HG03108 (cell line): Measurements from ENCODE around the gene OGDH.

Experiments used
- ATAC-seq: cut with Tn5 transposase; IDR thresholded peaks from one replicate; pipeline ENCODE4 v1.9.1; 2021; ENCODE audit warnings: moderate library complexity; ENCODE audit not compliant: unreplicated experiment

The OGDH gene

DNA sequence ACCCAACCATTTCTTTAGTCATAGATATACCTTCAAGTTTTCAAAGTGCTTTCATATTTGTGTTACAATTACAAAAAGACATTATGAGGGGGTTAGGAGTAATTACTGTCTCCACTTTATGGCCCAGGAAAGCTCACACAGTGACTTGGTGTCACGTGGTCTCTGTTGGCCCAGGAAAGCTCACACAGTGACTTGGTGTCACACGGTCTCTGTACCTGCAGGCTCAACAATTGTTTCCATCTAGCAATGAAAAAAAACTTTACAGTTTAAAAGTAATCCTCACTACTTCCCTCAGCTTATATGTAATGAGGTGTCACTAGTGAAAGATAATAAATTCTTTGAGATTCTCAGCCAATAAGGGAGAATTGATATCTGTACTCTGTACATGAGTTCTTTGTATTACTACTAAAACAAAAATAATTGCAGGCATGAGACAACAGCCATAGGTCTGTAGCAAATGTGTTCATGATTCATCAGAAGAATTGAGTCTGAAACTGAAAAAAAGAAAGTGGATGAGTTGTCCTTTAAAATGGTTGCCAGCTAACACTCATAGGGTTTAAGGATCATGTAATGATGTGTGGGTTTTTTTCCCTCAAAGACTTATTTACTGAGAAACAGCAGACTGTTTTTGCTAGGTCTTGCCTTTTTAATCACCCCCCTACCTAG, 10.9 kb downstream of the OGDH start:
- no peak for ATAC-seq

DNA sequence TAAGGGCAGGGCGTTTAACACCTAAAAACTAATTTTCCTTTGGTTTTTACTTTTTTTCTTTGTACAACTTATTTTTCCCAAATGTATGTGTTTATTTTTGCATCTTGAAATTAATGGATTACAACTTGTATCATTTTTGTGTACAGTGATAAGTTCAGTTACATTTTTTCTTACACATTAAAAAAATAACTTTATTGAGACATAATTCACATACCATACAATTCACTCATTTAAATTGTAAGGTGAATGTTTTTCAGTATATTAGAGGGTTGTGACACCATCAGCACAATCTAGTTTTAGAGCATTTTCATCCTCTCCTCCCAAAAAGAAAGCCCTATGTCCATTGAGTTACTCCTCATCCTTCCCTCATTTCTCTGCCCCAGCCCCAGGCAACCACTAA, 11.6 kb downstream of the OGDH start:
- ATAC-seq, result no peak

DNA sequence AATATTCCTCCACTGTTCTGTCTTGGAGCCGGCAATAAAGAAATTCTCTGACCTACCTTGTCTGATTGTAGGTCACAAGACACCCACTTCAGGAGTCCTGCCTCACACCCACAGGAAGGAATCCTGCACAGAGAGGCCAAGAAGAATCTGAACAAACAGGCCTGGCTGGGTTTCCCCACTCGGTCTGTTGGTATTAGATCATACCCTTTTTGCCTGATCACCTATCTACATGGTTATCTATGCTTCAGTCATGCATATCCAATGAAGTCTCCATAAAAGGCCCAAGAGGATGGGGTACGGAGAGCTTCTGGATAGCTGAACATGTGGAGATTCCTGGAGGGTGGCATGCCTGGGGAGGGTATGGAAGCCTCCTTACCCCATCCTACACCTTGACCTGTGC, 12.3 kb downstream of the OGDH start:
- no peak for ATAC-seq

DNA sequence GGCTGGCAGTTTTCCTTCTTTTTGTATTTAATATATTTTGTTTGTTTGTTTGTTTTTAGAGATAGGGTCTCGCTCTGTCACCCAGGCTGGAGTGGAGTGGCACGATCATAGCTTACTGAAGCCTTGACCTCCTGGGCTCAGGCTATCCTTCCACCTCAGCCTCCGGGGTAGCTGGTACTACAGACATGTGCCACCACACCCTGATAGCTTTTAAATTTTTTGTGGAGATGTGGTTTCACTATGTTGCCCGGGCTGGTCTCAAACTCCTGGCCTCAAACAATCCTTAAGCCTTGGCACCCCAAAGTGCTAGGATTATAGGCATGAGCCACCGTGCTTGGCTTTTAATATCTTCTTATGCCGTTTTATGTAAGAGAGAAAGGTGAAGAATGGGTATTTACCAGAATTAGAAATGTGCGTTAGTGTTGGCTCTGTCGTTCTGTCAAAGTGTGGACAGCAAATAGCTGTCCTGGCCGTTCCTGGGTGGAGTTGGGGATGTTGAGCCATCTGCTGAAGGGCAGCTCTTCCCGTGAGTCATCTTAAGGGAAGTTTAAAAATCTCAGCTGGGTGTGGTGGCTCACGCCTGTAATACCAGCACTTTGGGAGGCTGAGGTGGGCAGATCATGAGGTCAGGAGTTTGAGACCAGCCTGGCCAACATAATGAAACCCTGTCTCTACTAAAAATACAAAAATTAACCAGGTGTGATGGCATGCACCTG, 14.8 kb downstream of the OGDH start:
- ATAC-seq, result no peak

GRCh38 chr7:44621750-44622103, 15.3 kb downstream of the OGDH start:
- no peak for ATAC-seq

DNA sequence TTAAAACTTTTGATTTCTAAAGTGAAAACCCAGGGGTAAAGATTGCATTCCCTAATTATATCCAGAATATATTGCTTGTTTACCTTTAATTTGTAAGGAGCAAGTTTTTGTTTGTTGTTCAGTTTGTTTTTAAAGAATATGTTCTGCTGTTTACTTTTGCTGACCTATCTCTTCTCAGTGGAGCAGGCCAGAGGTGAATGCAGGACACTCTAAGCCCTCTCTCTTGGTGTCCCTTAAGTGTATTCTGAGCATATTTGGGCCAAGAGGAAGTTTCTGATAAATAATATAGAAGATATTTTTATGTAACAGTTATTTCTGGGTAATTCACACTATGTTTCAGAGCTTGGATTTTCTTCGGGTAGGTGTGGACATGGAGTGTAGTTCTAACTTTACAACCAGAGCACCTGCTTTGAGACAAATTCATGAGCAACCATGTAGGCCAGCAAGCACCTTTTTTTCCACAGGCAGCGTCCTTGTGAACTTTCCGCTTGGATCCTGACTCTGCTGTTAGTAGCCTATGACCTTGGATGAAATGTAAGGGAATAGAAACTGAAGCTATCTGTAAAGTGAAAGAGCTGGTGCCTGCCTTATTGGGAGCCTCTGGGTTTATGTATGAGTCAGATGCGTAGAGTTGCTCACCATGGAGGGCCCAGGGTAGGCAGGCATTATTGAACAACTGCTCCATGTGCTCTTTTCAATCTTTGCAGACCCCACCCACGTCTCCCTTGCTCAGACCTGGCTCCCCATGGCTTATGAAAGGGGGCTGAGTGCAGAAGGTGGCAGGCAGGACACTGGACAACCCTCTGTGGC, 16.1 kb downstream of the OGDH start:
- peak; percentile 61 for ATAC-seq

GRCh38 chr7:44624318-44624717, 17.9 kb downstream of the OGDH start:
- ATAC-seq, result no peak

GRCh38 chr7:44625526-44626471, 19.4 kb downstream of the OGDH start:
- ATAC-seq, result no peak

DNA sequence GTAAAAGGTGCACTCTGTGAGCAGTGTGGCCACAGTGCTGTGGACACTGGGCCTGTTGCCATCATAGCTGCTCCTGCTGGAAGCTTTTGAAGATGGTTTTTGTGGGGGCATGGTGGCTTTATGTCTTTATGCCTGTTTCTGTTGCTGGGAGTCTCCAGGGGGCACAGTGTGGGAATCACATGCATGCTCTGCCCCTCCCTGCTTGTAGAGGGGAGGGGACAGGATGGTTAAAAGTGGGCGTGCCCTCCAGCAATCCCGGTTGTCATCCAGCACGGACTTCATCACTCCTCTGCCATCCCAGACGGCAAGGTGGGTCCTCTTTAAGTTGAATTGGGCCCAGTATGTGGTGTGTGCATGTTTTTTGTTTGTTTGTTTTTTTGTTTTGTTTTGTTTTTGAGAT, 20.2 kb downstream of the OGDH start:
- no peak for ATAC-seq

GRCh38 chr7:44629829-44630522, 23.5 kb downstream of the OGDH start:
- peak; percentile 20 for ATAC-seq

DNA sequence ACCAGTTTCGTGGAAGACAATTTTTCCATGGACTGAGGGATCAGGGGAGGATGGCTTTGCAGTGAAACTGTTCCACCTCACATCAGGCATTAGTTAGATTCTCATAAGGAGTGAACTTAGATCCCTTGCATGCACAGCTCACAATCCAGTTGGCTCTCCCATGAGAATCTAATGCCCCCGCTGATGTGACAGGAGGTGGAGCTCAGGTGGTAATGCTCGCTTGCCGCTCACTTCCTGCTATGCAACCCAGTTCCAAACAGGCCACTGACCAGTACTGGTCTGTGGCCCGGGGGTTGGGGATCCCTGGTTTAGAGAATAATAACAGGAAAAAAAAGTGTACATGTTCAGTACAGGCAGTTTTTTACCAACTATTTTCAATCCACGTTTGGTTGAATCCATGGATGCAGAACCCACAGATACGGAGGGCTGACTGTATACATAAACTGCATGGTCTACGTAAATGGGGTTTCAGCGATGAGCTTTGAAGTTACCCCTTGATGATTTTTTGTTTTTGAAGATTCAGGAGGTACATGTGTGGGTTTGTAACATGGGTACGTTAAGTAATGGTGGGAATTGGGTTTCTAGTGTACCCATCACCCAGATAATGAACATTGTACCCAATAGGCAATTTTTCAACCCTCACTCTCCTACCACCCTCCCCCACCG, 24.5 kb downstream of the OGDH start:
- no peak for ATAC-seq

DNA sequence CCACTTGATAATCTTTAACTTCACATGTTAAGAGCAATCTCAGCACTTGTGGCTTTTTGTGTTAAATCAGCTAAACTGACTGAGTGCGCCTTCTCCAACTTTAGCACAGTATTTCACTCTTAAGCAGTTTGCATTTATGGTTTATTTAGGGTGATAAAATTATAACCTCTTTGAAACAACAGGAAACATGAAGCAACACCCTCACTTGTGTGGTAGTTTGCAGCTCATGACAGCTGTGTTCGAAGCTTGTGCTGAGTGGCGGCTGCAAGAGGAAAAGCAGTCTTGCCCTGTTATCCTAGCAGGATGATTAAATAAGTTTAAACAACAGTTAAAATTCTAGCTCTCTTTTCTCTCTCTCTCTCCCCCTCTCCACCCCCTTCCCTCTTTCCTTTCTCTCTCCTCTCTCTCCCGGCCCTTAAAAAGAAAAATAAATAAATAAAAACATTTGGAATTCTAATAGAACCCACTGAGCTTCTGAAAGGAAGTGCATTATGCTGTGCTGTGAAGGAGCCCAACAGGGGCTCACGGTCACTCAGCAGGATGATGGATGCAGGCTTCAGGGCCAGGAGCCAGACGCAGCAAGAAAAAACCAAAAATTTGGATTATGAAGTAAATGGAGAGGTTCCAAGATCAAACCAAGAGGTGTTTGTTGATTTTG, 25.2 kb downstream of the OGDH start:
- ATAC-seq, result no peak

- no peak for ATAC-seq
Measured at GRCh38 chr7:44632196-44632595, 25.8 kb downstream of the OGDH start.

- ATAC-seq, result peak; percentile 55
Measured at GRCh38 chr7:44633254-44634186, 27.1 kb downstream of the OGDH start.

DNA sequence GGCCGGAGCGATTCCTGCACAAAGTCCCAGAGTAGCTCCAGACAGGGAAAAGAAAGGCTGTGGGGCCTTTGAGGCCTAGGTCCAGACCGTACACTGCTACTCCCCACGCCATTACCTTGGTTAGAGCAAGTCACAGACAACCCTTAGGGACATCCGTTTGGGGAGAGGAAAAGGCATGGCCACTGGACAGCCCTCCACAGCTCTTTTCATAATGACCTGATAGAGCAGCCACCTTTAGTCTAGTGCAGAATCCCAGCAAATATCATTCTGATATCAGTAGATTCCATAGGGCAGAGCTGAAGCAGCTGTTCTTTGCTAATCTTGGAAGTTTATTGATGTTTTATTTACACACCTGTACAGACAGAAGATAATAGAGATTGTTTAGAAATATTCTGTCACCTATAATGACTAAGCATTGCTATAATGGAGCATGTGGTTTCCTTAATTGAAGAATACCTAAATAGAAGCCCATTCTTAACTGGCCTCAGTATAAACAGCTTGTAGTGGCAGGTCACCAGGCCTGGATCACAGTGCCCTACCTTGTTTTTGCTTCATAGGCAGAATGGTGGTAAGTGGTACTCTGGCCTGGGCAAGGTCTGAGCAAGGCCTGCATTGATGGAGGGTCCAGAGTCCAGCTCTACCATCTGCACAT, 27.9 kb downstream of the OGDH start:
- ATAC-seq, result no peak

DNA sequence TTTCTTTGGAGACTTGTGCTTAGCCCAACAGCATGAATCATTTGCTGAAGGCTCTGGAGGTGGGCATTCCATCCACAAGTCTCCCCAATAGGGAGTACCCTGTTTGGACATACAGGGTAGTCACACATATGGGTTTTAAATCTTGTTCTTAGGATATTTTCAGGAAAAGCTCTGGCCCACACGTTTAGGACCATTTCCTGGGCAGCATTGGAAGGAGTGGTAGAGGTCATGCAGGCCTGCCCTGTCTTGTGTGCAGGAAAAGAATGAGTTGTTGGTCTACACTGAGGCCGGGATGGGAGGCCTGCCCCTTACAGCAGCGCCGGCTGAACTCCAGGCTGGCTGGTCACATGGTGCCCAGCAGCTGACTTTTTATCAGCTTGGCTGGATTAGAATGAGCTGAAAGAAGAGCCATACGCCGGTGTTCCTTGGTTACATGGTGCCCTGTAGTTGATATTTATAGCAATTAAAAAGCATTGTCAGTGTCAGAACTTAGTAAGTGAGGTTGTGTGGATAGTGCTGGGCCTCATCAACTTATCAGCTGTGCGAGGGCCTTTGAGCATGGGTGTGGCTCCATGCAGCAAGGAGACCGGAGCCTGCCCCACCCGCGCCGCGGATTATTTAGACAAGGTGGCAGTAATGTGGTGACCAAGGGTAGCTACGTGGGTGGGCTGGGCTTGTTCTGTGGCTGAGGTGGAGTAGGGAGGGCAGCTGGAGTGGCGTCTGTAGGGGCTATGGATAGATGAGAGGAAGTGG, 28.6 kb downstream of the OGDH start:
- no peak for ATAC-seq

GRCh38 chr7:44636041-44636584, 29.7 kb downstream of the OGDH start:
- no peak for ATAC-seq
